Mammary epithelial cell (primary cell): ENCODE measurements around the gene ITIH5.

ENCODE experiments used
- EZH2 ChIP-seq: IDR thresholded peaks from 2 replicates; pipeline ENCODE4 v1.6.1; 2012; ENCODE audit warnings: low read length, inconsistent platforms, borderline replicate concordance
- TF ChIP-seq, protein P1 (sequence below), 2 donors: IDR thresholded peaks in 1 of 2; conservative IDR thresholded peaks in 1 of 2; 2 replicates each; pipeline ENCODE4 v1.5.1; 2011 to 2012; ENCODE audit warnings: inconsistent platforms in 2 of 2, low read length in 2 of 2, mild to moderate bottlenecking in 2 of 2, control low read depth in 1 of 2, low read depth in 1 of 2; ENCODE audit not compliant: insufficient read depth in 1 of 2; ENCODE audit errors: extremely low read depth in 1 of 2

GRCh38 chr10:7596356-7596755 lies 70.4 kb downstream of the ITIH5 start:
- TF ChIP-seq, protein P1, sequence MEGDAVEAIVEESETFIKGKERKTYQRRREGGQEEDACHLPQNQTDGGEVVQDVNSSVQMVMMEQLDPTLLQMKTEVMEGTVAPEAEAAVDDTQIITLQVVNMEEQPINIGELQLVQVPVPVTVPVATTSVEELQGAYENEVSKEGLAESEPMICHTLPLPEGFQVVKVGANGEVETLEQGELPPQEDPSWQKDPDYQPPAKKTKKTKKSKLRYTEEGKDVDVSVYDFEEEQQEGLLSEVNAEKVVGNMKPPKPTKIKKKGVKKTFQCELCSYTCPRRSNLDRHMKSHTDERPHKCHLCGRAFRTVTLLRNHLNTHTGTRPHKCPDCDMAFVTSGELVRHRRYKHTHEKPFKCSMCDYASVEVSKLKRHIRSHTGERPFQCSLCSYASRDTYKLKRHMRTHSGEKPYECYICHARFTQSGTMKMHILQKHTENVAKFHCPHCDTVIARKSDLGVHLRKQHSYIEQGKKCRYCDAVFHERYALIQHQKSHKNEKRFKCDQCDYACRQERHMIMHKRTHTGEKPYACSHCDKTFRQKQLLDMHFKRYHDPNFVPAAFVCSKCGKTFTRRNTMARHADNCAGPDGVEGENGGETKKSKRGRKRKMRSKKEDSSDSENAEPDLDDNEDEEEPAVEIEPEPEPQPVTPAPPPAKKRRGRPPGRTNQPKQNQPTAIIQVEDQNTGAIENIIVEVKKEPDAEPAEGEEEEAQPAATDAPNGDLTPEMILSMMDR (conservative IDR thresholded peaks at IDR 0.05 in 1 of 2, IDR thresholded peaks at IDR 0.05 in 1 of 2; ENCODE audit: extremely low read depth in 1 of 2, insufficient read depth in 1 of 2, low read depth in 1 of 2, low read length in 2 of 2), result no peak
- TF ChIP-seq EZH2, result no peak
